ENCODE data around the gene RUNX1.
A peak's percentile ranks its signal among the peaks of the same experiment; 100 is the strongest.
"Not testable (repeated sequence)": the region's sequence is repeated elsewhere in the genome, so short reads cannot be mapped to it uniquely, and the experiment has no call there.

RUNX1 gene

DNA sequence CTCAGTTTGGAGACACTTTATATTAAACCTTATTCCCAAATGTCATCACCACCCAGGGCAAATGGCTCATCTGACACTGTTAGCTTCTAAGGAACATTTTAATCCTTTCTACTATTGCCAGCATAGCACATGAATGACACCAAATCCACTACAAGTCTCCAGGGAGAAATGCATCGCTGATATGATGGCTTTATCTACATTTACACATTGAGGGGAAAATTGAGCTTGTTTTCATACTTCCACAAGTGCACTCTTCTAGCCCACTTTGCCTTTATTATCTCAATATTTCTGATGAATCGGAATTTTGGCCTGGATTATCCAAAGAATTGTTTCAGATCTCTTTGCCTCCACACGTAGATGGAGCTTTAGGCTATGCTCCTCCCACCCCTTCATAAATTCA, 75.4 kb downstream of the RUNX1 start:
- no peak for DNase-seq (ENCODE audit: extremely low read depth in 1 of 2, low read depth in 1 of 2)

DNA sequence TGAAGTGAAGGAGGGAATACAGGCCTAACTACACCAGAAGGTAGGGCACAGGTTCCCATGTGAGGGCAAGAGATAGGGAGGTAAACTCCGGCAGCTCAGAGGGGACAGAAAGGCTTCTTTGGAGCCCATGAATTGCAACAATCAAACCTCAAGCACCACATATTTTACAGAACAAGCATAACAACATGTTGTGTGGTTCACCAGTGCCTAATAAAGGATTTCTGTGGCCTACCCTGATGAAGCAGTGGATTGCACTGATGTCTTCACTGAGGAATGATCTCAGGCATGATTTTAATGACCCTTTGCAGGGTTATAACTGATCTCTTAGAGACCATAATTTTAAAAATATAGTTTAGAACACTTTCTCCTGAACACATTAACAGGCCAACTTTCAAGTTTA, 77.4 kb downstream of the RUNX1 start:
- DNase-seq (ENCODE audit: extremely low read depth in 1 of 2, low read depth in 1 of 2), result no peak

DNA sequence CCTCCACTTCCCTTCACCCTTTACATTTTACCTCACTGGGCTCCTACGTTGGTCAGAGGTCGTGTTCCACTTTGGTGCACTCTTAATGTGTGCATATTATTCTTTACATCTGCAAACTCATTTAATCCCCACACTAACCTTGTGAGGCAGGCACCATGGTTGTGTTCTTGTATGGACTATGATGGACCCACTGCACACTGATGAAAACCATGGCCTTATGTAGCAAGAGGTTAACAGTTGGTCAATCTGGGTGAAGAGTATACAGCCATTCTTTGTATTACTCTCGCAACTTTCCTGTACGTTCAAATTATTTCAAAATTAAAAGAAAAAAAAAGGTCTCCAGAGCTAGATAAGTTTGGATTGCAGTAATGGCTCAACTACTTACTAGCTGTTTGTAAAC, 78.5 kb downstream of the RUNX1 start:
- no peak for DNase-seq (ENCODE audit: extremely low read depth in 1 of 2, low read depth in 1 of 2)

DNA sequence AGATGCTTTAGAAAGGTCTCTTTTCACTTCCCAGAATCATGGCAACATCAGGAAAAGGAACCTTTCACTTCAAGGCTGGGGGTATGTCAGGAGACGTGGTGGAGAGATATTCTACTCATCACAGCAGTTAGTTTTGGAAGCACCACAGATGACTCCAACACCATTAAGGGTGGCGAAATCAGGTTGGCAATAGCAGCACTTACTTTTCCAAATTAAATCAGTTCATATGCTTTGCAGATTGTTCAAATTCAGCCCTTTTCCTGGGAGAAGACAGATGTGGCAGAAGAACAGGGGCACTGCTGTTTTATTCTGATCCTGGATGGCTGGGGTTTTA, 79.0 kb downstream of the RUNX1 start:
- no peak for DNase-seq (ENCODE audit: extremely low read depth in 1 of 2, low read depth in 1 of 2)

DNA sequence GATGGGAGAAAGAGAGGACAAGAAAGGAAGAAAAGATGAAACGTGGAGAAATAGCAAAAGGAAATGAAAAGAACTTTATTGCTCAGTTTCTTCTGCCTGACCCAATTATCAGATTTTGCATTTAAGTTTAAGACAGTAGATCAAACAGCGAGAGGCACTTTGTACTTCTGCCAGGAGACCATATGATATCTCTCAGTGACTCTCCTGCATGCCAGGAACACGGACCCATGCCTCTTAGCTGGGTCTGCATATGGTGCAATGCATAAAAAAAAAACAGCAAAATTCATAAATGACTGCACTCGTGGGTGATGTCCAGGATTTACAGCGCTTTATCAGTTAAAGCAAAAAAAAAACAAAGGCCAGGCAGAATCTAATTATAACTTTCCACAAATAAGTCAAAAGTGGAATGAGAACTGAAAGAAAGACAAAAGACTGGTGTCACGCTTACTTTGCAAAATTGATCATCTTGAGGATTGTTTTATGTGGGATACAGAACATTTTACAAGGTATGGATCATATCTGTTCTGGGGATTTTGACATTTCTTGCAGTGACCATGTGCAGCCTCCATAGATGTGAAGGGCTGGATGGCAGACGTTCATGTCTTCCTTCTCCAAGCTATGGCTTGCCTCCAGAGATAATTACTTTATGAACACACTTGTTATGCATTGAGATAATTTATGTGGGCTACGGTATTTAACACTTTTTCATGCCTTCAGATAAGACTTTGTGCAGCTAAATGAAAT, 79.5 kb downstream of the RUNX1 start:
- no peak for DNase-seq (ENCODE audit: extremely low read depth in 1 of 2, low read depth in 1 of 2)

DNA sequence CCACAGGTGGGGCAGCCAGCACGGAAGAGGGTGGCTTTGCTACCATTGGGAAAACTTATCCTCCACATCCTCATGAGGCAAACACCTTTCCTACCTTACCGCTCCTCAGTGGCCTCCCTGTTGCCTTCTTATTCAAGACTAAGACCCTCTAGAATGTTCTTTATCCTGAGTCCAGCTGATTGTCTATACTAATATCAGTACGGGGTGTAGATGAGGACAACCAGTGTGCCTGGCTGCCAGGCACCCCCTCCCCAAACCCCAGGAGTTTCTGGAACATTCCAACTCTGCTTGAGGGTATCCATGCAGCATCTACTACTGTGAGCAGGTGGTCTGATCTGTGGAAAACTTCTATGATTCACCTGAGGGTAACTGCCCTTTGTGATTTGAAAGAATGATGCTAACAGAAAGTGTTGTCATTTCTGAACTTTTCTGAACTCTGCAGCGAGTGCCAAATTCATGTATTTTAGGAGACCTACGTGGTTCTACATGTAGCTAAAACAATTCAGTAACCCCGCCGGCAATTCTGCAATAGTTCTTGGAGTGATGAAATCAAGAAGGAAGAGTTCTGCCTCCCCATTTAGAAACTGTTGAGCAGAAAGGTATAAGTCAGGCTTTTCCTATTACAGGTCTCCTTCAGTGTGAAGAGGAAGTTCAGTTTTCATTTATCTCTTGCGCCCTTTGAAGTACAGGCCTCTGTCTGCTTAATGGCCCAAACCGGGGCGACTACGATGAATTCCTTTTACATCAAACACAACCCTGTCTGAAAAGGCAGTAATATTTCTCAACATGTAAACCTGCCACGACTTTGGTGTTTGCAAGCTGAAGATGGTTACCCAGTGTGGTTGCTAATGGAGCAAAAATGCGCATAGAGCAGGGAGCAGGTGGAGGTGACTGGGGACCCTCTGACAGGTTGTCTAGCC, 80.4 kb downstream of the RUNX1 start:
- peak in 1 of 2 donors; percentile 64 for DNase-seq (ENCODE audit: extremely low read depth in 1 of 2, low read depth in 1 of 2)

DNA sequence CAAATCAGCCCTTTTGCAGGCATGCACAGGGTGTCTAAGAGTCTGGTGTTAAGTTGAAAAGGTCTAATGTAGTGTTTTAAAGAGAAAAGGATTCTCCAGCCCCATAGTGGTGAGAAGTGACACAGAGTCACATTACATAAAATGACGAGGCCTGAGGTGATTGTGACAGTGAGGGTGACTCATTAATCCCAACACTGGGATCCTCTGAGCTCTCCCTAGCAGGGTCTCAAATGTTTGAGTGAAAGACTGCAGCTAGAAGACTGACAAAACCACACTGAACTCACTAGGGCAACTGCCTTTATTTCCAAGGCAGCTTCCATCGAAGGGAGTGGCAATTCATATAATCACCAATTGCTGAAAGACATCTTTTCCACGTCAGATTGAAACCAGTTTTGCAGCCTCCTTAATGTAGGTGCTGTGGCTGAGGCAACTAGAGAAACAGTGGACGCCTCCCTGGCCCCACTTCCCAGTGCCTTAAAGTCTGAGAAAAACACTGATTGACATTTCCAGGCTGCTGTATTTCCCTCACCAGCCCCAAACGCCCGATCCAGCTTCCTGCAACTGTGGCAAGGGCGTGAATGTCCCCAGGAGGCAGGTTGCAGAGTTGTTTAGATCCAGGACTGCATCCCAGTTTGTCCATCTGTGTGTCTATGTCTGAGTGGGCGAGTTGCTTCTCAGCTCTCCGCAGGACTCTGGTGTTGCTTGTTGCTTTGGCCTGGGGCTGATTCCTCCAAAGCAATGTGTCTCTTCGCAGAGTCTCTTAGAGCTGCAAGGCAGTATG, 81.4 kb downstream of the RUNX1 start:
- DNase-seq (ENCODE audit: extremely low read depth in 1 of 2, low read depth in 1 of 2), result peak in 1 of 2 donors; percentile 55

DNA sequence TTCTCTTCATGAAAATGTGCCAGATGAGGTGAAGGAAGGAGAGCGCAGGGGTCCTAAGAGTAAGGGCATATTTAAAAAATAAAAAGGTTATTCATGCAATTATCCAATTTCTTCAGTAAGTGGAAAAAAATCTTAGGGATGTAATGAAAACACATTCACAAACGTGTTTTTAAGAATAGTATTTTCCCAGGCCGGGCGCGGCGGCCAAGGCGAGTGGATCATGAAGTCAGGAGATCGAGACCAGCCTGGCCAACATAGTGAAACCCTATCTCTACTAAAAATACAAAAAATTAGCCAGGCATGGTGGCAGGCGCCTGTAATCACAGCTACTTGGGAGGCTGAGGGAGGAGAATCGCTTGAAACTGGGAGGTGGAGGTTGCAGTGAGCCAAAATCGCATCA, 82.2 kb downstream of the RUNX1 start:
- DNase-seq (ENCODE audit: extremely low read depth in 1 of 2, low read depth in 1 of 2), result not testable (repeated sequence)

DNA sequence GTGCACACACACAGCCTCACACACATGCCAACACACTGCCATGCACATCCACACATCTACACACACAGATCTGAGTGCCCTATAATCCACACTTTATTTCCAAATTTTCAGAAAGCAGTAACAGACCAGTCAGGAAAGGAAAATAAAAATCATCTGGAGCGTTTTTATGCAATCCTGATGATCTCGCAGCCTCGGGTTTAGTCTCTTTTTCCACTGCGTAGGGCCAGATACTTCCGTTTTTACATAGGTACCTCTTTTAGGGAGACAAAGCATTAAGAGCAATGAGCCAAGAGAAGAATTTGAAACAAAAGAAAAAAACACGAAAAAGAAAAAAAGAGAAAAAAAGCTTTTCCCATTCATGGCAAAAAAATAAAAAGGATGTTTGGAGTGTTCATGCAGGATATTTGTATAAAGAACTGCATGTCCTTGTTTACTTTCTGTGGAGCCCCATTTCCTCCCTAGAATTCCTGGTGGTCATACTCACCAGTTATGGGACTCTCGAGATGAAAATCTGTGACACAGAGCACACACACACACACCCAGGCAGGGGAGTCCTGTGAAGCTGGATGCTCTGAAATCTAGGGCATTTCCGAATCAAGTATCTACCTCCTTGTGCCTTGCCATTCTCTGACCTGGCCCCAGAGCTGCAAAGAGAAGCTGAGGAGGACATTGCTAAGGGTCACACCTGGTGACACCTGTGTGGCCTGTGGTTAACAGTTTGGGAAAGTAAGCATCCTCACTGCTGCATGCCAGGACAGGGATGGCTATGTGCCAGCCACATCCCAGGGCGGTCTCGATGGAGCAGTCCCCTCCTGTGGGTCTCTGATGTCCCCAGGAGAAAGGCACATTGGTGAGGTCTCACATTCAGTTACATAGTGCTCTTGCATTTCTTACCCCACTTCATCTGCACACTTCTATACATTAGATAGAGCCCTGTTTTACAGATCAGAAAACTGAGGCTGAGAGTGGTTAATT, 83.6 kb downstream of the RUNX1 start:
- no peak for DNase-seq (ENCODE audit: extremely low read depth in 1 of 2, low read depth in 1 of 2)

DNA sequence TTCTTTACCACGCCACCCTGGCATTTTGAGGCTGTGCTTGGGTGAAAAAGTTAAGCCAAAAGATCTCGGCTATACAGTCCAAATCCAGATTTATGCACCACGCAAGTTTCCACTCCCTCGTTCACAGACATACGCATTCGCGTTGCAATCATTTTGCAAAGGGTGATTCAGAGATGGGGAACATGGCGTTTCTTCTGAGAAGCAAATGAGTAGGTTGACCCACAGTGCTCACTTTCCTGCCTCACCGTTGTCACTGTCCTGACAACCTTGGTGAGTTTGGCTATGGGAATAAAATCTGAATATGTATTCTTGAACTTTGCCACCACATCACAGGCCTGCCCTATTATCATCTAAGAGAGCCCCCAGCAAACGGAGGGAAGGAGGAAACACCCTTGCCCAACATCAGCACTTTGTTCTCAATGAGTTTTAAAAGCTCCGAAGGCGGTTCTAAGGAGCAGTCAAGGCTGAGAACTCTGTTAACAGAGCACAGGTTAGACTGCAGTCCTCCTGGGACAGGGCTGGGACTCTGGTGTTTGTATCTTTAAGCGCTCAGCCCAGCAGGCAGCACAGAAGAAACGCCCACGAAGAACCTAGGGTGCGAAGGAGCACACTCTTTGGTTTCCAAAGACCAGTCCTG, 86.4 kb downstream of the RUNX1 start:
- no peak for DNase-seq (ENCODE audit: extremely low read depth in 1 of 2, low read depth in 1 of 2)

DNA sequence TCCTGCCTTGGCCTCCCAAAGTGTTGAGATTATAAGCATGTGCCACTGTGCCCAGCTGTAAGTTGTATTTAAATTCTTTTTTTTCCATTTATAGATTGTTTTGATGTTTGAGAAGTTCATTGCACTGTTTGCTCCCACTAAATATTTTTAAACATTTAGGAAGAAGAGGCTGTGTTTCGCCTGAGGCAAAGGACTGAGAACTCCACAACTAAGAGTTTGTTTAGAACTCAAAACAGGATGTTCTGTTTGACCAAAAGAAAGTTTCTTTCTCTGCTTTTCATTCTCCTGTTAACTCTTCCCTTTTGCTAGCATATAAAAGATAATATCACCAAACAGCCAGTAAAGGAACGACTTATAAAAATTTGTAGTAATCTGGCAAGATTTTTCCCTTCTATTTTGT, 87.0 kb downstream of the RUNX1 start:
- DNase-seq (ENCODE audit: extremely low read depth in 1 of 2, low read depth in 1 of 2), result no peak

DNA sequence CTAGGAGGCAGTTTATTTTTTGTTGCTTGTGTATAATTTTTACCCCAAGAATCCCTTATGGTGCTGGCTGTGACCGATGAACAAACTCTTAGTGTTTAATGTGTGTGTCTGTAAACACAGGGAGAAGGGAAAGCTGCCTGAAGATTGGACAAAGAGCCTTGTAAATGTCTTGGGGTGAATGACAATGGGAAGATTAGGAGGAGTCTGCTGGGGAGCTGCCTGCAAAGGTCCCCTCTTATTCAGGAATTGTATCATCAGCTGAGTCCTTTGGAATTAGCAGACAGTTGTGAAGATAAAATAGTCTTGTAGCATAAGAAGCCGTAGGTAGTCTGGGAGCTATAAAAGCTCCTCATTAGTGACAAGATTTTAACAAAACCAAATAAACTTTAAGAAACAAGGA, 88.4 kb downstream of the RUNX1 start:
- DNase-seq (ENCODE audit: extremely low read depth in 1 of 2, low read depth in 1 of 2), result no peak

DNA sequence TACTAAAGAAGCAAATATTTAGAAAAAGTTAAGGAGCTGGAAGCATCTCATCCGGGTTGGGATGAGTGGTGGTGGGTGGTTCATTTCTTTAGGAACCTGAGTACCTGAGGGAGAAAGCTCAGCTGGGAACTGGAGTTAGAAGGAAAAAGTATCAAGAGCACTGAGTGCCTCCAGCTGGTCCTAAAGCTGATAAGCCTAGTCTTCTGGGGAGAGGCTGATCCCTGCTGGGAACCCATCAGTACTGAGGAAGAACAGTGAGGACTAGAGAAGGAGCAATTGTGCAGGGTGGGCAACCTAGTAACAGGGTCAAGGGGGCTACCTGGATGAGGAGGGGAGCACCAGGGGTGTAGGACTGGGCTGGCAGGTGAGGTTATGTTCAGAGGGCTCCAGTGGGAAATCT, 89.5 kb downstream of the RUNX1 start:
- no peak for DNase-seq (ENCODE audit: extremely low read depth in 1 of 2, low read depth in 1 of 2)

DNA sequence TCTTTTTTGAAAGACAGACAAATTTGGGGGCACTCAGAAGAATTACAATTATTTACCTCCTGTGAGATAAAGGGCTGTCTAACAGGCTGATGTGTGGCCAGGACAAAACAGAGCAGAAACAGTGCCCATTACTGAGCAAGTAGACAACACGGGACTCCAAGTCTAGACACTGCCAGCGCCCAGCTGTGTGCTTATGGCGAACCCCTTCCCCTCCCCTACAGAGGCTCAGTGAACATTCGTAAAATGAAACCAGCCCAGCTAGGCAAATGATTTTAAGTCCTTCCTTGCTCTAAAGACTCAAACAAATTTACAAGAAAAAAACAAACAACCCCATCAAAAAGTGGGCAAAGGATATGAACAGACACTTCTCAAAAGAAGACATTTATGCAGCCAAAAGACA, 91.1 kb downstream of the RUNX1 start:
- no peak for DNase-seq (ENCODE audit: extremely low read depth in 1 of 2, low read depth in 1 of 2)

DNA sequence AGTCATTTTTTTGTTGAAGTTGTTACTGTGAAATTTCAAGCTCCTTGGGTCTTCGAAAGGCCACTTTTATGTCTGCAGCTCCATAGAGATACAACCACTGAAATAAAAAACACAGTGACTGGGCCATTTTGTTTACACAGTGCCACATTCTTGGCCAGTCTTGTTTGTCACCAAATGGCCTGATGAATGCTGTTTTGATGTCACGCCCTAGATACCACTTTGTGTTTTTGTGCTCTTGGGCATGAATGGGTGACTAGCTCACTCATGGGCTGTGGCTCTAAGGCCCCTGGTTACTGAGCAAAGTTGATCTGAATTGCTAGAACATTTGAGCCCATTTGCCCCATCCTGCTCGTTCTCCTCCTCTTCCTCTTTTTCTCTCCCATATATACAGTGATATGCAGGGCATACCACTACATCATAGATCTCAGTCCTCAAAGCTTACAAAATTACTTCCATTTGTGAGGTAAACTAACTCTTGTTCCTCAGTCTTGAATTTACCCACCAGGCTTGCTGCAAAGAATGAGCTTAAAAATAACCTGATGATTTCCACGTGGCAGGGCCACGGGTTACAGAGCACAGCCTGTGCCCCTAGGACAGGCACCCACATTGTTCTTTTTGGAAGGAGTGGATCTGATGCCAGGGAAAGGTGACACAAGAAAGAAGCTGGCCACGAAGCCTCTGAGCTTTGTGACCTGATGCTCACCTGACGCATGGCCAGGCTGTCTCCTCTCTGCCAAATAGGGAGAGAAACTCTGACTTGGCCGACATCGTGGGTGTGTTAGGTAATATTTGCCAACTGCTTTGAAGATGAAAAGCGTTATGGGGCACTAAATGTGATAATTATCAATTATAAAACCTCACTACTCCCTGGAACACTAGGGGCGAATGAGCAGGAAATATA, 92.4 kb downstream of the RUNX1 start:
- DNase-seq (ENCODE audit: extremely low read depth in 1 of 2, low read depth in 1 of 2), result no peak

DNA sequence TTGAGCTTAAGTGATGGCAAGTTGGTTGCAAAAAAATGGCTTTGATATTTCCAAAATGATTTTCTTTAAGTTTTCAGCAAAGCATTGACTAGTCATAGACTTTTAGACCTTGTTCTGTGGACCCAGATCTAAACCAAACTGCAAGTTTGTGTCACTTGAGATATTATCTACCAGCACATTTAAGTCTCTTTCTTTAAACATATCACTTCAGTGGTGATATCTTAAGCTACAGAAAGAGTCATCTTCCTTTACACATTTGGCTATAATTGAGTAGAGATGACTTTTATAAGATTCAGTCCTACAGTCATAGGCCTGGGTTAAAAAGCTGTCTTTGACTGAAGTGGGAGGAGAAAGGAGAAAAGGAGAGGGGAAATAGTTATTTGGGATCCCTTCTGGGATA, 95.2 kb downstream of the RUNX1 start:
- DNase-seq (ENCODE audit: extremely low read depth in 1 of 2, low read depth in 1 of 2), result no peak

DNA sequence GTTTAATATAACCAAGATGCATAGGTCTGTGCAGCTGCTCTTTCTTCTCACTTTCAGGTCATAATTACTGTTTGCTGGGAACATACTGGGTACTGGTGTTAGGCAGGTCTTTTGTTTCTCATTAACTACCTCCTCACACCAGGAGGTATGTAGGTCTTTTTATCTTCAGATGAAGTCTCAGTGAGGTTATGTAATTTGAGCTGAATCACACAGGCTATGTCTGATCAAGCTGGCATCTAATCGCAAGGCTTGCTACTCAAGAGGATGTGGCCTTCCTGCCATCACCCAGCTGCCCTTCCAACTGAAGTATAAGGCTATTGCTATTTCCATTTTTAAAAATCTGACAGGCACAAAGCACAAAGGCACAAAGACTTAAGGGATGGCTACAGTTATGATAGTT, 96.4 kb downstream of the RUNX1 start:
- DNase-seq (ENCODE audit: extremely low read depth in 1 of 2, low read depth in 1 of 2), result no peak

DNA sequence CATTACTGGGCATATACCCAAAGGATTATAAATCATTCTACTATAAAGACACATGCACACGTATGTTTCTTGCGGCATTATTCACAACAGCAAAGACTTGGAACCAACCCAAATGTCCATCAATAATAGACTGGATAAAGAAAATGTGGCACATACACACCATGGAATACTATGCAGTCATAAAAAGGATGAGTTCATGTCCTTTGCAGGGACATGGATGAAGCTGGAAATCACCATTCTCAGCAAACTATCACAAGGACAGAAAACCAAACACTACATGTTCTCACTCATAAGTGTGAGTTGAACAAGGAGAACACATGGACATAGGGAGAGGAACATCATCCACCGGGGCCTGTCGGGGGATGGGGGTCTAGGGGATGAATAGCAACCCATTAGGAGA, 97.2 kb downstream of the RUNX1 start:
- not testable (repeated sequence) for DNase-seq (ENCODE audit: extremely low read depth in 1 of 2, low read depth in 1 of 2)

DNA sequence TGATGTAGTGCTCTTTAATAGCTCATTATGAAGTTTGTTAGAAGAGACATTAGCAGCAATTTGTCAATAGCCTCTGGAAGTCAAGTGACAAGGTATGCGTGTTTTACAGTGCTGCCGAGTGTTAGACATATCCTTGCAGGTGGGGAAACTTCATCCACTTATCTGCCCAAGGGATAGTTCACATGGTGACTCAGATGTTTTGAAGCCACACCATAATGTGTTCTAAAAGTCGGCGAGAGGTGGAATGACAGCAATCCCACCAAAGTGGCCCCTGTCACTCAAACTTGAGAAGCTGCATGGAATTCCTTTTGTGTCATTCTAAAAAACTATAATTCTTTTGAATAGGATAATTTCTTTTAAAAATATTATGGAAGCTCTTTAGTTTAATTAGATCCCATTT, 98.1 kb downstream of the RUNX1 start:
- DNase-seq (ENCODE audit: extremely low read depth in 1 of 2, low read depth in 1 of 2), result no peak
